GM20431 (cell line): Measurements from ENCODE around the gene MLLT1.

Source experiments
- in situ Hi-C: fragments of 300-500 bp; cut with MseI, MboI; formaldehyde crosslinking; loops from one replicate; pipeline ENCODE4 v1.15.0; 2020; ENCODE audit warnings: low sequenced_read_pairs; ENCODE audit not compliant: unreplicated experiment

The MLLT1 gene

GRCh38 chr19:6213696-6214641 is 65.8 kb downstream of the MLLT1 start:
- in situ Hi-C loops: no loop called here

GRCh38 chr19:6213266-6213595 is 66.5 kb downstream of the MLLT1 start:
- in situ Hi-C loops: no loop called here

DNA sequence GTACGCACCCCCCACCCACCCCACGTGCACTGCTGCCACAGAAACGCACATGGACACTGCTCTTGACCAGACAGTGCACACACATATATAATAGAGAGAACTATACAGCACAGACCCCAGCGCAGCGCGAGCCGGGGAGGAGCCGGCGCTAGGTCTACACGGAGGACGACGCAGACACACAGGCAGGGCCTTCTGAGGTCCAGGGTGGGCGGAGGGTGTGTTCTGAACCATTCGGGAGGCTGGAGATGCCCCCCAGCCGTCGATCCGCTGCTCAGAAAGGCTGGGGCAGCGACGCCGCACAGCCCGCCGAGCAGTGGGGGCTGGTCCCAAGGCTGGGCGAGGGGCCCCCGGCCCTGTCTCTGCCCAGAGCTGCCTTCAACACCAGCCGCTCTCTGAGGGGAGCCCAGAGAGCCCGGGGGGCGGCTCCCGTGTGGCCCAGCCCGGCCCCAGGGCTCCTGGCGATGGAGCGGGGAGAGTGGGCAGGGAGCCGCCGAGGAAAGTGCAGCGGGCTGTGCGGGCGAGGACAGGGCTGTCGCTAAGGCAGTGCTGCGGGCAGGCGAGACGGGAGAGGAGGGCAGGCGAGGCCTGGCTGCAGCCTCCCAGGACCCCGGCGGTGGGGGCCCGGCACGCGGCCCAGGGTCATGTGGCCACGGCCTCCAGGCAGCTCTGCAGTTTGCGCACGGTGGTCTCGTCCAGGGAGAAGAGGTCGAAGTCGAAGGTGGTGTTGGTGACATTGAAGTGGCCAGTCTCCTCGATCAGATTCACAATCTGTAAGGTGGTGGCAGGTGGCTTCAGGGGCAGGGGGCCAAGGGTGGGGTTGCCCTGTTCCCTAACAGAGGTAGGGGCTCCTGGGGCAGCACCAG is 67.1 kb downstream of the MLLT1 start:
- in situ Hi-C loops: no loop called here

- in situ Hi-C loops: no loop called here
These were observed 68.0 kb downstream of the MLLT1 start for GRCh38 chr19:6211632-6212402.

- in situ Hi-C loops: no loop called here
These were observed 68.8 kb downstream of the MLLT1 start for GRCh38 chr19:6210721-6211600.

DNA sequence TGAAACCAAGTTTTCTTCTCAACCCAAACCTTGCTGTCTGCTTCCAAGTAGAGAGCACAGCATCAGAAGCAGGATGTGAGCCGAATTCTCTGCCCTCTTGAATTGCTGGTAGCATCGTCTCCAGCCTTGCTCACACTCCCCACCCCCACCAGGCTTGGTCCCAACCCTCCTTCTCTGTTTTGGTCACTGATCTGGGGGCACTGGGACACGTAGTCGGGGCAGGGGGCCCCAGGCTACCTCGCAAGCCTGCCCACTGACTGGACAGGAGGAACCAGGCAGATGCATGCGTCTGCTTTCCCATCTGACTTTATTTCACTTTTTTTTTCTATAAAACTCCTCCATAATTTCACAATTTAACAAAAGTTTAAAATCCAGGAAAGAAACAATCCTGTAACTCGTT is 69.7 kb downstream of the MLLT1 start:
- in situ Hi-C loops: no loop called here

DNA sequence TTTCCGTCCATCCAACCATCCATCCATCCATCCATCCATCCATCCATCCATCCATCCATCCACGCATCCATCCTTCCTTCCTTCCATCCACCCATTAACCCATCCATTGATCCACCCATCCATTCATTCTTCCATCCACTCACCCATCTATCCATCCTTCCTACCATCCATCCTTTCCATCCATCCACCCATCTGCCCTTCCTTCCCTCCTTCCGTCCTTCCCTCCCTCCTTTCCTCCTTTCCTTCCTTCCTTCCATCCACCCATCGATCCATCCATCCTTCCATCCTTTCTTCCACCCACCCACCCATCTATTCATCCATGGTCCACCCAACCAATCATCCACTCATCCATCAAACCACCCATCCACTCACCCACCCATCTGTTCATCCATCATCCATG is 70.1 kb downstream of the MLLT1 start:
- in situ Hi-C loops: no loop called here

DNA sequence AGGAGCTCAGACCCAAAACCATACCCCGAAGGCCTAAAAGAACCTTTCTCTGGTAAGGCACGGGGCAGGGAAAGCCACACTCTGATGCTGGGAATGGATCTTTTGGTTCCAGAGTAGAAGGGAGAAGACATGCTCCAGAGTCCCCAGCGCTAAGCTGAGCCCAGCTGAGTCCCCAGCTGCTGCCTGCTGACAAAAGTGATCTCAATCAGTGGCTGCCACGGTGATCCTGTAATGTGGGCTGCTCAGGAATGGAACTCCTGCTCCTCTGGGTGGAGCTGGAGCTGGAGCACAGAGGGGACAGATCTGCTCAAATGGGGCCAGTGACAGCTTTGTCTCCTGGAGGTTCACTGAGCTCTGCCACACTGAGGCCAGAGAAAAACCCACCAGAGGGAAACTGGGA is 70.5 kb downstream of the MLLT1 start:
- in situ Hi-C loops: no loop called here

- in situ Hi-C loops: no loop called here
These were observed 74.7 kb downstream of the MLLT1 start for GRCh38 chr19:6204866-6205723.

- in situ Hi-C loops: no loop called here
These were observed 75.6 kb downstream of the MLLT1 start for GRCh38 chr19:6204212-6204611.

- in situ Hi-C loops: no loop called here
These were observed 80.4 kb downstream of the MLLT1 start for GRCh38 chr19:6199240-6199994.

- in situ Hi-C loops: no loop called here
These were observed 80.9 kb downstream of the MLLT1 start for GRCh38 chr19:6198896-6199239.

GRCh38 chr19:6196361-6196760 is 83.4 kb downstream of the MLLT1 start:
- in situ Hi-C loops: no loop called here

- in situ Hi-C loops: no loop called here
These were observed 91.0 kb downstream of the MLLT1 start for GRCh38 chr19:6188811-6189210.

- in situ Hi-C loops: no loop called here
These were observed 92.4 kb downstream of the MLLT1 start for GRCh38 chr19:6187374-6187773.

GRCh38 chr19:6185835-6186834 is 93.6 kb downstream of the MLLT1 start:
- in situ Hi-C loops: no loop called here
